ENCODE results near the gene PIP5K1A.
"Not testable (repeated sequence)": the region's sequence is repeated elsewhere in the genome, so short reads cannot be mapped to it uniquely, and the experiment has no call there.

Gene PIP5K1A

DNA sequence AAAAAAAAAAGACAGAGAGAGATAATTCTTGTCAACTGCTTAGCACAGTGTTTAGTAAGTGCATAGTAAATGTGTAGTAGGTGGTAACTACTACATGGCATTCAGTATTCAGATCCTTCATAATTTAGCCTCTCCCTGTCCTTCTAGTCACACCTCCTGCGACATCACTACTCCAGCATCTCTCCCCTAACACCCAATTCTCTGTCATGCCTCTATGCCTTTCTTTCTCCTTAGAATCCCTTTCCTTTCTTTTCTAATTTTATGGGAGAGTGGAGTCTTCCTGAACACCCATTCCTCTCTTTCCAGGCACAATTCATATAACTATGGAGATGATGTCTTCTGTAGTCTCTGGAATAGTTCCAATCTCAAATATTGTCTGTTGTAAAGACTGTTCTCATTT is 4.5 kb upstream of the PIP5K1A start:
- DNase-seq, result no peak

DNA sequence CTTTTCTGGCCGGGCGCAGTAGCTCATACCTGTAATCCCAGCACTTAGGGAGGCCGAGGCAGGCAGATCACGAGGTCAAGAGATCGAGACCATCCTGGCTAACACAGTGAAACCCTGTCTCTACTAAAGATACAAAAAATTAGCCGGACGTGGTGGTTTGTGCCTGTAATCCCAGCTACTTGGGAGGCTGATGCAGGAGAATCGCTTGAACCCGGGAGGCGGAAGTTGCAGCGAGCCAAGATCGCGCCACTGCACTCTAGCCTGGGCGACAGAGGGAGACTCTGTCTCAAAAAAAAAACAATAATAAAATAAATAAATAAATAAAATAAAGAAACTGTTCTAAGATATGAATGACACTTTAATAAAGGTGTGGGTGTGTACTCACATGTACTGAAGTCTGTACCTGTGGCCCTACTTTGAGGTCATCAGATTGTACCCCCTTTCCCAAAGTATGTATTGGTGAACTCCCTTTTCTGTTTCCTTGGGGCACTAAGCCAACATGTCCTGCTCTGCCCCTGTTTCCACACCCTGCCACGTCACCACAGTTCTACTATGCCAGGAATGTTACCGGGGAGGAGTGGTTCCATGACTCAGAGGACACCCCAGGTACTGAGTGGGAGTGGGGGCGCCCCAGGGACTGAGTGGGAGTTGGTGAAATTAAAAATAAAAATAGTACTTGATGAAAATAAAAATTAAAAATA is 3.3 kb upstream of the PIP5K1A start:
- not testable (repeated sequence) for DNase-seq

DNA sequence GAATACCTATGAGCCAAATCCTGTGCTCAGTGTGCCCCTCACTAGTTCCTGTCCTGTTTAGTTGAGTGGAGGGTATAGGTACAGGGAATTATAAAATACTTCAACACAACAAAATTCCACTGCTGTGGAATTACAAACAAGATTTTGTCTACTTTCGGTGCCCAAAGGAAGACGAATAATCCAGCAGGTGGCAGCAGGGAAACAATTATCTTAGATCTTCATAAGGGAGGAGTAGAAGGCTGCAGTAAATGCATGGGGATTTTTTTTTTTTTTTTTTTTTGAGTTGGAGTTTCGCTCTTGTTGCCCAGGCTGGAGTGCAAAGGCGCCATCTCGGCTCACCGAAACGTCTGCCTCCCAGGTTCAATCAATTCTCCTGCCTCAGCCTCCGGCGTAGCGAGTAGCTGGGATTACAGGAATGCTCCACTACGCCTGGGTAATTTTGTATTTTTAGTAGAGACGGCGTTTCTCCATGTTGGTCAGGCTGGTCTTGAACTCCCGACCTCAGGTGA is 2.0 kb upstream of the PIP5K1A start:
- DNase-seq, result peak; percentile 78

DNA sequence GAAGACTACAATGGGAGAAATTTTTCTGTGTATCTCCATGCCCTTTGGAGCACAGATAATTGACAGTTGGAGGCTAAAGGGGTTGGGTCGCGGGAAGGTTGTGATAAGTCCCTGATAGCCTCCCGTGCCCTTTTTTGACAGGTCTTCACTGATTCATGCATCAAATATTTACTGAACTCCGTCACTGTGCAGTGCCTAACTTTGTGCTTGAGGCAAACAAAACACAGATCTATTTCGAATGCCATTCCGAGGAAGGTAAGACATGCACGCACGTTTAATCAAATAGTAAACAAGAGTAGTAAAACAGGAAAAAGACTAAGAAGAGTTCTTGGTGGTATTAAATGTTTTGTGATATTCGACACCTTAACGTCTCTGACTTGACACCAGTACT is 494 bp upstream of the PIP5K1A start:
- DNase-seq, result no peak

- DNase-seq, result no peak
These were observed 1.7 kb downstream of the PIP5K1A start for GRCh38 chr1:151199873-151200581.

- not testable (repeated sequence) for DNase-seq
These were observed 7.1 kb downstream of the PIP5K1A start for GRCh38 chr1:151205381-151205965.

GRCh38 chr1:151210830-151211229 is 12.5 kb downstream of the PIP5K1A start:
- DNase-seq, result no peak

GRCh38 chr1:151211972-151212705 is 13.8 kb downstream of the PIP5K1A start:
- DNase-seq, result no peak

GRCh38 chr1:151213560-151213959 is 15.2 kb downstream of the PIP5K1A start:
- DNase-seq, result no peak

DNA sequence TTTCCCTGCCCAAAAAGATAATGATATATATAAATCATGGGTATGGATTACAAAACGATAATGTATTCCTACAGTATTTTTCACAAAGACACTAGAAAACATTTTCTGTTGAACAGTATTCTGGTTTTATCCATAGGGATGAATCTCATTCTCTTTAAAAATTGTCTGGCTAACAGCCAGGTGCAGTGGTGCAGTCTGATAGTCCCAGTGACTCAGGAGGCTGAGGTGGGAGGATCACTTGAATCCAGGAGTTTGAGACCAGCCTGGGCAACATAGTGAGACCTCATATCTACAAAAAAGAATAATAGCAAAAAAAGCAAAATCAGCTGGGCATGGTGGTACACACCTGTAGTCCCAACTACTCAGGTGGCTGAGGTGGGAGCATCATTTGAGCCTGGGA is 23.3 kb downstream of the PIP5K1A start:
- no peak for DNase-seq

- no peak for DNase-seq
These were observed 23.8 kb downstream of the PIP5K1A start for GRCh38 chr1:151222130-151222529.

GRCh38 chr1:151235235-151235634 is 36.9 kb downstream of the PIP5K1A start:
- DNase-seq, result no peak

GRCh38 chr1:151237678-151238466 is 39.5 kb downstream of the PIP5K1A start:
- DNase-seq, result no peak

DNA sequence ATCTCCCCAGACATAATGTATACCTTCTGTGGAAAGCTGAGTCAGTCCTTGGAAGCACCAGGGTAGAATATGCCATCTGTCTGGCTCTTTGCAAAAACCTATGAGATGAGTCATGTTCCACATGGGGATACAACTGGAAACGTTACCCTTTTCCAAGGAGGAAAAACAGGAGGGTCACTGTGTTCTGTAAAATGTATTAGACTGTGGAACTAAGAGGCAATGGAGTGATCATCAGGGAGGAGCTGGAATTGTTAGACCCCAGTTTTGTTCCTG is 40.1 kb downstream of the PIP5K1A start:
- DNase-seq, result peak; percentile 49

DNA sequence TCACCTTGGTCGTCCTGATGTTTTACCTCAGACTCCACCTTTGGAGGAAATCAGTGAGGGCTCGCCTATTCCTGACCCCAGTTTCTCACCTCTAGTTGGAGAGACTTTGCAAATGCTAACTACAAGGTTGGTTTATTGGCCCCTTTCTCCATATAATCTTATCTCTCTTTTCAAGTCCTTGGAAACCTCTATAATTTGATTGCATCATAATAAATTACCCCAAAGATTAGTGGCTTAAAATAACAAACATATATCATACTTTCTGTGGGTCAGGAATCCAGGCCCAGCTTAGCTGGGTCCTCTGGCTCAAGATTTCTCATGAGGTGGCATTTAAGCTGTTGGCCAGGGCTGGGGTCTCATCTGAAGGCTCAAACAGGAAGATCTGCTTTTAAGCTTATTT is 44.1 kb downstream of the PIP5K1A start:
- no peak for DNase-seq

DNA sequence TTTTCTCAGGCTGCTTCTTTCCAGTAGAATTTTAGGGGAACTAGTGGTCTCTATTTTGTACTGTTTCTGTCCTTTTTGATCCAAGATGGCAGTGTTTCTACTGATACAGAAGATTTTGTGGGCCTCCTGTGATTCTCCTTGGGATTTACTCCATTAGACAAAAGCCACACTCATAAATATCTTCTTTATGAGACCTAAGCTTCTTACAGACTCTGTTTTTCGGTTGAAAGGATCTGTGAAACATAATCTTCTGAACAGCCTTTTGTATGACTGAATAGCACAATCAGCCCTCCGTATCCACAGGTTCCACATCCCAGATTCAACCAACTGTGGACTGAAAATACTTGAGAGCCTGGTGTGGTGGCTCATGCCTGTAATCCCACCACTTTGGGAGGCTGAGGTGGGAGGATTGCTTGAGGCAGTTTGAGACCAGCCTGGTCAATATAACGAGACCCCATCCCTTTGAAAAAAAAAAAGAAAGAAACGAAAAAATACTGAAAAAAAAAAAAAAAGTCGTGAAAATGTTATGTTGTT is 45.4 kb downstream of the PIP5K1A start:
- no peak for DNase-seq

GRCh38 chr1:151246786-151247185 is 48.4 kb downstream of the PIP5K1A start:
- no peak for DNase-seq

GRCh38 chr1:151251656-151252470 is 53.5 kb downstream of the PIP5K1A start:
- peak; percentile 62 for DNase-seq

GRCh38 chr1:151254217-151255213 is 56.2 kb downstream of the PIP5K1A start, which contains the start of gene PSMD4:
Gene PSMD4, plus strand, starts transcription at chr1:151254734. Its CDS starts 49 bp downstream, at chr1:151254783.
- peak; percentile 92 for DNase-seq

DNA sequence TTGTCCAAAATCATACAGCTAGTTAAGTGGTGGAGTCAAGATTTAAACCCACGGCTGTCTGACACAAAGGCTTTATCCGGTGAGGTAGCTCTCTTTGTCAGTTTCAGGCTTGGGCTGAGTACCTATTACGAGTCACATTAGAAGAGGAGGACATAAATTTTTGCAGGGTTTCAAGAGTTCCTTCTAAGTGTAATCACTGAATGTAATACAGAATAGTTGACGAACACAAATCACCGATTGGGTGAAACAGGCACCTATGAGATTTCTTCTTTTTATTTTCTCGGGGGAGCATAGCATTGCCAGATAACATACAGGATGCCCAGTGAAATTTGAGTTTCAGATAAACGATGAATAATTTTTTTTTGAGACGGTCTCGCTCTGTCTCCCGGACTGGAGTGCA is 57.0 kb downstream of the PIP5K1A start:
- DNase-seq, result no peak

Data from NCI-H2171 (cell line).